Esophagus squamous epithelium (tissue), 4 donors: ENCODE measurements around the gene PGGHG.

Experiments used
- CTCF ChIP-seq, 6 experiments: fragments of 450-650 bp in 4 of 6; fragments of 200-600 bp in 2 of 6; sonication (generic) in 2 of 6; IDR thresholded peaks; one replicate each; pipeline ENCODE4 v1.5.1; 2016 to 2019; ENCODE audit warnings: antibody characterized with exemption in 6 of 6, mild to moderate bottlenecking in 4 of 6, moderate library complexity in 4 of 6
- POLR2A ChIP-seq, 4 donors: fragments of 450-650 bp; IDR thresholded peaks; one replicate each; pipeline ENCODE4 v1.6.1; 2017; ENCODE audit warnings: antibody characterized with exemption in 4 of 4, mild to moderate bottlenecking in 4 of 4, moderate library complexity in 3 of 4

DNA sequence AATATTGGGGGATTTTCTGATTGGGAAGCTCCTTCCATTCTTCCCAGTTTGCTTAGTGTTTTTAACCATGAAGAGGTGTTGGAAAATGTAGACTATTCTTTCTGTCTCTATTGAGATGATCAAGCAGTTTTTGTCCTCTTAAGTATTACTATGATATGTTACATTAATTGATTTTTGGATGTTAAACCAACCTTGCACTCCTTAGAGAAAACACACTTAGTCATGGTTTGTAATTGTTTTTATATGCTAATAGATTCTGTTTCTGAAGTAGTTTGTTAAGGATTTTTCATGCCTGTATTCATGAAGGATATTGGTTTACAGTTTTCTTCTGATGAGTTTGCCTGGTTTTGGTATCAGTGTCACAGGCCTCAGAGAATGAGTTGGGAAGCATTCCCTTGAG lies 12.7 kb upstream of the PGGHG start:
- TF ChIP-seq CTCF (IDR thresholded peaks at IDR 0.05), result no peak
- TF ChIP-seq POLR2A (IDR thresholded peaks at IDR 0.05), result no peak
